B cell (primary cell): ENCODE results near the gene HOXD12. TPM values are rescaled to one million over a fixed set of nuclear protein-coding genes. Genes with fewer than 3 reads are reported as not detected.

Experiments
- ATAC-seq: fragments of 200-7000 bp; cut with Tn5 transposase; one replicate; pipeline ENCODE4 v1.10.0; 2021; ENCODE audit warnings: low read depth, mild to moderate bottlenecking, moderate number of reproducible peaks, moderate library complexity
- CTCF ChIA-PET: fragments of 350-600 bp; sonication (Branson Sonifier 250); formaldehyde crosslinking; loops from one replicate; lab custom pipeline; 2021; ENCODE audit warnings: antibody characterized with exemption, inconsistent platforms; lab: Charles Lee
- POLR2A ChIA-PET: fragments of 350-600 bp; sonication (Branson Sonifier 250); formaldehyde crosslinking; loops from one replicate; lab custom pipeline; 2021; ENCODE audit warnings: antibody characterized with exemption; lab: Charles Lee
- DNase-seq: peaks from one replicate; pipeline ENCODE4 v3.0.0; 2013
- H2AFZ ChIP-seq: 2 replicates; pipeline ENCODE4 v1.6.1; 2012; ENCODE audit warnings: mild to moderate bottlenecking, low read depth, low read length; ENCODE audit not compliant: insufficient read depth, poor library complexity, severe bottlenecking
- H3K27ac ChIP-seq, 2 donors: 1 replicate in 1 of 2; 2 replicates in 1 of 2; pipeline ENCODE4 v1.5.1; 2012 to 2013; ENCODE audit warnings: low read length in 2 of 2, mild to moderate bottlenecking in 2 of 2, moderate library complexity in 1 of 2
- H3K27me3 ChIP-seq, 4 experiments: fragments of 200-600 bp in 1 of 4; sonication (generic) in 1 of 4; replicated peaks in 1 of 4; 1 replicate in 2 of 4; 2 replicates in 2 of 4; pipeline versions ENCODE4 v1.6.1 to v1.7.0; 2013 to 2016; ENCODE audit warnings: low read length in 3 of 4, mild to moderate bottlenecking in 2 of 4, mixed read lengths in 1 of 4, moderate library complexity in 1 of 4; ENCODE audit not compliant: insufficient read depth in 4 of 4, control insufficient read depth in 3 of 4; ENCODE audit errors: control extremely low read depth in 1 of 4
- H3K36me3 ChIP-seq, 2 experiments: replicated peaks in 1 of 2; 1 replicate in 1 of 2; 2 replicates in 1 of 2; pipeline versions ENCODE4 v1.6.1 to v1.7.1; 2013; ENCODE audit warnings: low read length in 1 of 2; ENCODE audit not compliant: insufficient read depth in 2 of 2, control insufficient read depth in 1 of 2; ENCODE audit errors: control extremely low read depth in 1 of 2, extremely low read depth in 1 of 2
- H3K4me1 ChIP-seq, 2 donors: fragments of 200-600 bp in 1 of 2; sonication (generic) in 1 of 2; 1 replicate in 1 of 2; 2 replicates in 1 of 2; pipeline versions ENCODE4 v1.5.1 to v1.6.1; 2013 to 2017; ENCODE audit warnings: low read length in 2 of 2; ENCODE audit not compliant: control insufficient read depth in 2 of 2, insufficient read depth in 2 of 2
- H3K4me2 ChIP-seq: replicated peaks from 2 replicates; pipeline ENCODE3; 2012; ENCODE audit warnings: mild to moderate bottlenecking, low read depth, low read length; ENCODE audit not compliant: poor library complexity, severe bottlenecking
- H3K4me3 ChIP-seq, 5 experiments: fragments of 200-600 bp in 1 of 5; sonication (generic) in 1 of 5; 1 replicate in 3 of 5; 2 replicates in 2 of 5; pipeline versions ENCODE4 v1.5.1 to v1.7.0; 2011 to 2016; ENCODE audit warnings: low read length in 4 of 5, mild to moderate bottlenecking in 4 of 5, low read depth in 2 of 5, control low read depth in 1 of 5, moderate library complexity in 1 of 5; ENCODE audit not compliant: insufficient read depth in 1 of 5; ENCODE audit errors: control extremely low read depth in 1 of 5, extremely low read depth in 1 of 5
- H3K79me2 ChIP-seq: fragments of 200-600 bp; sonication (generic); one replicate; pipeline ENCODE4 v1.6.0; 2016; ENCODE audit warnings: low read length; ENCODE audit not compliant: control insufficient read depth, insufficient read depth
- H3K9ac ChIP-seq: fragments of 200-600 bp; sonication (generic); 2 replicates; pipeline ENCODE4 v1.6.1; 2017; ENCODE audit warnings: mild to moderate bottlenecking, low read length, moderate library complexity
- H3K9me3 ChIP-seq, 3 donors: one replicate each; pipeline versions ENCODE4 v1.6.1 to v1.7.1; 2013; ENCODE audit warnings: low read length in 2 of 3; ENCODE audit not compliant: control insufficient read depth in 2 of 3, insufficient read depth in 1 of 3; ENCODE audit errors: control extremely low read depth in 1 of 3
- H4K20me1 ChIP-seq: 2 replicates; pipeline ENCODE4 v1.6.0; 2012; ENCODE audit warnings: mild to moderate bottlenecking, low read length; ENCODE audit not compliant: insufficient read depth, control insufficient read depth, poor library complexity, severe bottlenecking
- H3K27ac Mint-ChIP-seq: one replicate; pipeline ENCODE4 v1.8.0; 2021; ENCODE audit warnings: mixed read lengths
- H3K27me3 Mint-ChIP-seq: one replicate; pipeline ENCODE4 v1.8.0; 2021; ENCODE audit warnings: mixed read lengths
- H3K4me1 Mint-ChIP-seq: one replicate; pipeline ENCODE4 v1.8.0; 2021; ENCODE audit warnings: mixed read lengths
- H3K4me3 Mint-ChIP-seq: one replicate; pipeline ENCODE4 v1.8.0; 2021; ENCODE audit warnings: mixed read lengths
- H3K9me3 Mint-ChIP-seq: one replicate; pipeline ENCODE4 v1.8.0; 2022; ENCODE audit warnings: mixed read lengths; ENCODE audit not compliant: insufficient read depth
- CTCF ChIP-seq: fragments of 200-600 bp; IDR thresholded peaks from one replicate; pipeline ENCODE4 v1.8.0; 2022; ENCODE audit warnings: antibody characterized with exemption, mild to moderate bottlenecking
- EZH2 ChIP-seq: IDR thresholded peaks from 2 replicates; pipeline ENCODE4 v1.6.1; 2012; ENCODE audit warnings: borderline replicate concordance, low read depth, mild to moderate bottlenecking, moderate library complexity, low read length; ENCODE audit not compliant: insufficient read depth, poor library complexity, severe bottlenecking
- WGBS: methylation state at CpG from one replicate; pipeline ENCODE4 v1.1.5; 2013; ENCODE audit warnings: missing lambda C conversion rate; ENCODE audit not compliant: insufficient coverage; 5-methylcytosine and 5-hydroxymethylcytosine counted together
- intact Hi-C: fragments of 100-400 bp; cut with micrococcal nuclease; formaldehyde crosslinking; loops from one replicate; pipeline ENCODE4 v1.10.0; 2022
- polyA plus RNA-seq: library from polyadenylated mRNA; depleted of rRNA; stranded (reverse); fragments of >200 nt; gene quantifications from 2 replicates; pipeline ENCODE4 v1.2.3, GENCODE V29; 2012
- total RNA-seq, 2 donors: library from RNA; stranded (reverse); fragments of 120-200 nt in 1 of 2; gene quantifications; 1 replicate in 1 of 2; 2 replicates in 1 of 2; pipeline versions ENCODE4 v1.2.3 to v1.2.4, GENCODE V29; 2013 to 2022

HOXD12 gene
- total and polyA plus RNA-seq, 2 donors (not counting 1 experiment from before 2014, with no cell fraction given), result not detected

GRCh38 chr2:176087330-176088047 lies 12.1 kb upstream of the HOXD12 start:
- no peak overlapping the region for H3K9ac ChIP-seq
- no peak overlapping the region for H2AFZ ChIP-seq
- H3K27ac ChIP-seq, result no peak overlapping the region
- H3K9me3 ChIP-seq, result peaks cover 1 to 73% (median 26%) of the 10 kb centered on the region in 3 donors
- H3K27me3 ChIP-seq, result peaks cover 0 to 97% (median 85%) of the 10 kb centered on the region in 4 experiments
- H3K4me3 ChIP-seq, result no peak overlapping the region
- H3K79me2 ChIP-seq, result no peaks in the 10 kb centered on the region
- POLR2A ChIA-PET, result no interaction called here
- TF ChIP-seq EZH2 (peak; percentile 53), CTCF (no peak)
- peaks cover 3% of the 10 kb centered on the region for H3K9me3 Mint-ChIP-seq
- no peak for ATAC-seq
- intact Hi-C loops, result no loop called here
- CTCF ChIA-PET, result interaction anchor here (1.5 kb wide), 1 partner anchor 39 kb away, joined by 4 read pairs; no protein-coding TSS in a partner anchor
- H3K27ac Mint-ChIP-seq, result no peak overlapping the region
- no peaks in the 10 kb centered on the region for H3K36me3 ChIP-seq
- H3K27me3 Mint-ChIP-seq, result peaks cover 86% of the 10 kb centered on the region
- no peak overlapping the region for H3K4me2 ChIP-seq
- H3K4me1 Mint-ChIP-seq, result peaks cover 10% of the 10 kb centered on the region
- H3K4me1 ChIP-seq, result peaks cover 10 to 14% of the 10 kb centered on the region in 2 donors
- 27% methylated on average over 25 of the region's 29 CpGs for WGBS
- DNase-seq, result no peak
- H4K20me1 ChIP-seq, result no peaks in the 10 kb centered on the region
- H3K4me3 Mint-ChIP-seq, result no peak overlapping the region
